Measurements from ENCODE around the gene BSPRY. TPM values are rescaled to one million over a fixed set of nuclear protein-coding genes. Genes with fewer than 3 reads are reported as not detected.

BSPRY gene
- total and polyA plus RNA-seq, 2 of the 13 experiments (the other 11 are each of a cell fraction or from before 2014, with no cell fraction given), result 0.09 to 0.26 TPM

- TF ChIP-seq ZNF281 (CRISPR knock-in tag; IDR thresholded peaks at IDR 0.05; ENCODE audit: borderline replicate concordance) (no peak), RBAK (CRISPR knock-in tag; IDR thresholded peaks at IDR 0.05) (no peak), ZNF484 (CRISPR knock-in tag; IDR thresholded peaks at IDR 0.05; ENCODE audit: borderline replicate concordance, low read depth) (no peak), ETV5 (CRISPR knock-in tag; IDR thresholded peaks at IDR 0.05; ENCODE audit: borderline replicate concordance) (peak; percentile 69; the same call in 1 of the 2 replicates), CCAR2 (optimal IDR thresholded peaks at IDR 0.05; ENCODE audit: low read depth, low read length) (no peak)
- TF ChIP-seq, protein P1, sequence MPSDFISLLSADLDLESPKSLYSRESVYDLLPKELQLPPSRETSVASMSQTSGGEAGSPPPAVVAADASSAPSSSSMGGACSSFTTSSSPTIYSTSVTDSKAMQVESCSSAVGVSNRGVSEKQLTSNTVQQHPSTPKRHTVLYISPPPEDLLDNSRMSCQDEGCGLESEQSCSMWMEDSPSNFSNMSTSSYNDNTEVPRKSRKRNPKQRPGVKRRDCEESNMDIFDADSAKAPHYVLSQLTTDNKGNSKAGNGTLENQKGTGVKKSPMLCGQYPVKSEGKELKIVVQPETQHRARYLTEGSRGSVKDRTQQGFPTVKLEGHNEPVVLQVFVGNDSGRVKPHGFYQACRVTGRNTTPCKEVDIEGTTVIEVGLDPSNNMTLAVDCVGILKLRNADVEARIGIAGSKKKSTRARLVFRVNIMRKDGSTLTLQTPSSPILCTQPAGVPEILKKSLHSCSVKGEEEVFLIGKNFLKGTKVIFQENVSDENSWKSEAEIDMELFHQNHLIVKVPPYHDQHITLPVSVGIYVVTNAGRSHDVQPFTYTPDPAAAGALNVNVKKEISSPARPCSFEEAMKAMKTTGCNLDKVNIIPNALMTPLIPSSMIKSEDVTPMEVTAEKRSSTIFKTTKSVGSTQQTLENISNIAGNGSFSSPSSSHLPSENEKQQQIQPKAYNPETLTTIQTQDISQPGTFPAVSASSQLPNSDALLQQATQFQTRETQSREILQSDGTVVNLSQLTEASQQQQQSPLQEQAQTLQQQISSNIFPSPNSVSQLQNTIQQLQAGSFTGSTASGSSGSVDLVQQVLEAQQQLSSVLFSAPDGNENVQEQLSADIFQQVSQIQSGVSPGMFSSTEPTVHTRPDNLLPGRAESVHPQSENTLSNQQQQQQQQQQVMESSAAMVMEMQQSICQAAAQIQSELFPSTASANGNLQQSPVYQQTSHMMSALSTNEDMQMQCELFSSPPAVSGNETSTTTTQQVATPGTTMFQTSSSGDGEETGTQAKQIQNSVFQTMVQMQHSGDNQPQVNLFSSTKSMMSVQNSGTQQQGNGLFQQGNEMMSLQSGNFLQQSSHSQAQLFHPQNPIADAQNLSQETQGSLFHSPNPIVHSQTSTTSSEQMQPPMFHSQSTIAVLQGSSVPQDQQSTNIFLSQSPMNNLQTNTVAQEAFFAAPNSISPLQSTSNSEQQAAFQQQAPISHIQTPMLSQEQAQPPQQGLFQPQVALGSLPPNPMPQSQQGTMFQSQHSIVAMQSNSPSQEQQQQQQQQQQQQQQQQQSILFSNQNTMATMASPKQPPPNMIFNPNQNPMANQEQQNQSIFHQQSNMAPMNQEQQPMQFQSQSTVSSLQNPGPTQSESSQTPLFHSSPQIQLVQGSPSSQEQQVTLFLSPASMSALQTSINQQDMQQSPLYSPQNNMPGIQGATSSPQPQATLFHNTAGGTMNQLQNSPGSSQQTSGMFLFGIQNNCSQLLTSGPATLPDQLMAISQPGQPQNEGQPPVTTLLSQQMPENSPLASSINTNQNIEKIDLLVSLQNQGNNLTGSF (CRISPR knock-in tag; IDR thresholded peaks at IDR 0.05), result no peak
Measured at GRCh38 chr9:113368348-113368981, 19.1 kb downstream of the BSPRY start (continued).
